ENCODE data around the gene FGF22.

GRCh38 chr19:651991-652390, 12.3 kb downstream of the FGF22 start:
- TF ChIP-seq POLR2A (IDR thresholded peaks at IDR 0.05) (no peak), CTCF (IDR thresholded peaks at IDR 0.05) (no peak)
